SK-N-SH treated with all-trans-retinoic acid at 6 μM for 48 hours (cell line): ENCODE results near the gene ANXA10.
"Not testable (repeated sequence)": the region's sequence is repeated elsewhere in the genome, so short reads cannot be mapped to it uniquely, and the experiment has no call there.

Experiments used
- ATAC-seq: fragments of 200-7000 bp; cut with Tn5 transposase; 3 replicates; pipeline ENCODE4 v1.9.1; 2020; ENCODE audit warnings: mild to moderate bottlenecking, moderate library complexity
- ARNTL ChIP-seq: fragments of 450-650 bp; formaldehyde crosslinking; IDR thresholded peaks from 2 replicates; pipeline ENCODE4 v1.5.0; 2020; ENCODE audit warnings: low read depth, mild to moderate bottlenecking, moderate library complexity, borderline replicate concordance
- BACH2 ChIP-seq: fragments of 250-450 bp; sonication (Bioruptor Pico); IDR thresholded peaks from 2 replicates; pipeline ENCODE4 v1.9.0; 2021; ENCODE audit warnings: mild to moderate bottlenecking, borderline replicate concordance
- CREB5 ChIP-seq: fragments of 250-450 bp; sonication (Bioruptor Pico); IDR thresholded peaks from 2 replicates; pipeline ENCODE4 v1.5.1; 2020; ENCODE audit warnings: low read depth, mild to moderate bottlenecking, moderate library complexity
- CSDC2 ChIP-seq: fragments of 250-450 bp; sonication (Bioruptor Pico); IDR thresholded peaks from 2 replicates; pipeline ENCODE4 v1.5.0; 2020; ENCODE audit warnings: mild to moderate bottlenecking, moderate library complexity
- ESRRG ChIP-seq: fragments of 250-450 bp; sonication (Bioruptor Pico); IDR thresholded peaks from 2 replicates; pipeline ENCODE4 v1.6.1; 2021; ENCODE audit warnings: mild to moderate bottlenecking
- GLIS3 ChIP-seq: fragments of 250-450 bp; sonication (Bioruptor Pico); IDR thresholded peaks from 2 replicates; pipeline ENCODE4 v1.5.0; 2020; ENCODE audit warnings: mild to moderate bottlenecking, moderate library complexity
- ISL1 ChIP-seq: fragments of 250-450 bp; sonication (Bioruptor Pico); IDR thresholded peaks from 2 replicates; pipeline ENCODE4 v2.1.2; 2022; ENCODE audit warnings: mild to moderate bottlenecking, moderate library complexity
- OSR1 ChIP-seq: fragments of 250-450 bp; sonication (Bioruptor Pico); IDR thresholded peaks from 2 replicates; pipeline ENCODE4 v1.8.0; 2022; ENCODE audit warnings: moderate library complexity, mild to moderate bottlenecking, inconsistent platforms
- PPARA ChIP-seq: fragments of 250-450 bp; sonication (Bioruptor Pico); IDR thresholded peaks from 2 replicates; pipeline ENCODE4 v1.5.0; 2020; ENCODE audit warnings: mild to moderate bottlenecking, borderline replicate concordance
- RARB ChIP-seq: fragments of 250-450 bp; sonication (Bioruptor Pico); IDR thresholded peaks from 2 replicates; pipeline ENCODE4 v1.8.0; 2021; ENCODE audit warnings: mild to moderate bottlenecking, moderate library complexity
- TCF4 ChIP-seq: fragments of 250-450 bp; sonication (Bioruptor Pico); IDR thresholded peaks from 2 replicates; pipeline ENCODE4 v1.8.0; 2021; ENCODE audit warnings: mild to moderate bottlenecking, moderate library complexity, borderline replicate concordance
- TOX ChIP-seq: fragments of 250-450 bp; sonication (Bioruptor Pico); IDR thresholded peaks from 2 replicates; pipeline ENCODE4 v1.8.0; 2021; ENCODE audit warnings: mild to moderate bottlenecking, moderate library complexity, borderline replicate concordance
- TSHZ2 ChIP-seq: fragments of 250-450 bp; sonication (Bioruptor Pico); IDR thresholded peaks from 2 replicates; pipeline ENCODE4 v1.5.0; 2020; ENCODE audit warnings: mild to moderate bottlenecking, moderate library complexity
- ZC3H10 ChIP-seq: fragments of 250-450 bp; sonication (Bioruptor Pico); IDR thresholded peaks from 2 replicates; pipeline ENCODE4 v1.5.1; 2021; ENCODE audit warnings: mild to moderate bottlenecking, moderate library complexity
- ZFP3 ChIP-seq: fragments of 250-450 bp; sonication (Bioruptor Pico); IDR thresholded peaks from 2 replicates; pipeline ENCODE4 v1.5.0; 2020; ENCODE audit warnings: mild to moderate bottlenecking, moderate library complexity
- ZFP30 ChIP-seq: fragments of 450-650 bp; formaldehyde crosslinking; IDR thresholded peaks from 2 replicates; pipeline ENCODE4 v1.5.0; 2022; ENCODE audit warnings: mild to moderate bottlenecking, moderate library complexity
- ZNF565 ChIP-seq: fragments of 450-650 bp; formaldehyde crosslinking; conservative IDR thresholded peaks from 2 replicates; pipeline ENCODE4 v1.5.0; 2020; ENCODE audit warnings: low read depth, mild to moderate bottlenecking, moderate library complexity
- ZNF70 ChIP-seq: fragments of 450-650 bp; formaldehyde crosslinking; IDR thresholded peaks from 2 replicates; pipeline ENCODE4 v1.5.0; 2020; ENCODE audit warnings: mild to moderate bottlenecking, moderate library complexity
- ZNF8 ChIP-seq: fragments of 450-650 bp; formaldehyde crosslinking; IDR thresholded peaks from 2 replicates; pipeline ENCODE4 v1.5.0; 2020; ENCODE audit warnings: mild to moderate bottlenecking, moderate library complexity

ANXA10 gene

GRCh38 chr4:168128601-168129000, 36.3 kb downstream of the ANXA10 start:
- TF ChIP-seq TCF4 (CRISPR knock-in tag) (no peak), ZFP3 (CRISPR knock-in tag) (no peak), ZNF70 (no peak), CREB5 (CRISPR knock-in tag) (no peak), TSHZ2 (CRISPR knock-in tag) (no peak), PPARA (no peak), GLIS3 (no peak), BACH2 (CRISPR knock-in tag) (no peak), ZNF8 (CRISPR knock-in tag) (no peak), TOX (no peak), ZC3H10 (CRISPR knock-in tag) (no peak), CSDC2 (CRISPR knock-in tag) (no peak), ISL1 (CRISPR knock-in tag) (no peak), OSR1 (CRISPR knock-in tag) (no peak)
- no peak for ATAC-seq

GRCh38 chr4:168129046-168129772, 36.9 kb downstream of the ANXA10 start:
- peak; percentile 60 for ATAC-seq
- TF ChIP-seq ZNF8 (CRISPR knock-in tag) (no peak), RARB (CRISPR knock-in tag) (no peak), CSDC2 (CRISPR knock-in tag) (no peak), TCF4 (CRISPR knock-in tag) (no peak), ZNF70 (no peak), GLIS3 (no peak), OSR1 (CRISPR knock-in tag) (no peak), ZFP3 (CRISPR knock-in tag) (no peak), ISL1 (CRISPR knock-in tag) (no peak)

GRCh38 chr4:168129802-168130201, 37.5 kb downstream of the ANXA10 start:
- no peak for TF ChIP-seq ZC3H10 (CRISPR knock-in tag)
- peak; percentile 74 for ATAC-seq

- TF ChIP-seq ZNF565 (no peak), ARNTL (CRISPR knock-in tag) (no peak), CREB5 (CRISPR knock-in tag) (no peak), ESRRG (CRISPR knock-in tag) (no peak), ZFP3 (CRISPR knock-in tag) (no peak), ZFP30 (CRISPR knock-in tag) (no peak), ZC3H10 (CRISPR knock-in tag) (no peak), PPARA (no peak)
- TF ChIP-seq, all 23 proteins: peak for 0
- no peak for ATAC-seq
Measured at GRCh38 chr4:168131196-168131595, 38.9 kb downstream of the ANXA10 start.

- TF ChIP-seq ZFP3 (CRISPR knock-in tag) (no peak), ESRRG (CRISPR knock-in tag) (no peak), GLIS3 (no peak)
- ATAC-seq: no peak
Measured at GRCh38 chr4:168134651-168135050, 42.3 kb downstream of the ANXA10 start.

- ATAC-seq: not testable (repeated sequence)
Measured at GRCh38 chr4:168135860-168136259, 43.5 kb downstream of the ANXA10 start.

- peak; percentile 35; the same call in 2 of the 3 replicates for ATAC-seq
Measured at GRCh38 chr4:168137695-168138094, 45.4 kb downstream of the ANXA10 start.
